ENCODE measurements around the gene MEAF6. TPM values are rescaled to one million over a fixed set of nuclear protein-coding genes. Genes with fewer than 3 reads are reported as not detected.

MEAF6 gene
- total RNA-seq, 1 experiment from 2014 or later, result 51.6 TPM

GRCh38 chr1:37442644-37443043 lies 71.9 kb downstream of the MEAF6 start:
- no peak for TF ChIP-seq CTCF (conservative IDR thresholded peaks at IDR 0.05)
- Histone ChIP-seq H3K23me2 (ENCODE audit: insufficient read length, low read depth, low read length, poor library complexity, severe bottlenecking) (no peaks in the 10 kb centered on the region), H2AK5ac (ENCODE audit: insufficient read length, low read length) (no peak overlapping the region), H3K79me1 (ENCODE audit: insufficient read depth, low read depth, low read length, poor library complexity, severe bottlenecking) (no peaks in the 10 kb centered on the region), H2BK5ac (ENCODE audit: insufficient read length, low read length) (no peak overlapping the region), H4K20me1 (ENCODE audit: control insufficient read depth, insufficient read depth, insufficient read length) (no peaks in the 10 kb centered on the region), H3K4ac (ENCODE audit: low read depth, low read length) (no peak overlapping the region), H3T11ph (ENCODE audit: low read length) (no peak overlapping the region), H2AFZ (ENCODE audit: low read length) (no peak overlapping the region), H3K14ac (ENCODE audit: insufficient read depth, low read length) (no peak overlapping the region), H3K9me3 (ENCODE audit: control insufficient read depth, low read depth, low read length) (no peaks in the 10 kb centered on the region), H3K4me1 (ENCODE audit: insufficient read depth, low read length) (peaks cover 2% of the 10 kb centered on the region; the same call in 1 of the 2 replicates), H3K23ac (ENCODE audit: insufficient read length, low read depth, low read length) (no peak overlapping the region), H3K27ac (ENCODE audit: insufficient read length, low read depth, low read length) (no peak overlapping the region), H2BK12ac (ENCODE audit: insufficient read length, low read depth, low read length) (no peak overlapping the region), H3K4me2 (ENCODE audit: insufficient read depth, insufficient read length, low read length) (no peak overlapping the region), H3K9ac (ENCODE audit: extremely low read depth, insufficient read length, low read length) (no peak overlapping the region), H2BK20ac (ENCODE audit: low read depth, low read length, poor library complexity, severe bottlenecking) (no peak overlapping the region), H3K79me2 (ENCODE audit: insufficient read depth, low read length) (no peaks in the 10 kb centered on the region), H3K56ac (ENCODE audit: insufficient read length, low read depth, low read length) (no peak overlapping the region), H4K5ac (ENCODE audit: insufficient read length, low read depth, low read length) (no peak overlapping the region), H4K91ac (ENCODE audit: insufficient read length, low read depth, low read length) (no peak overlapping the region), H2BK120ac (ENCODE audit: low read depth, low read length, poor library complexity, severe bottlenecking) (no peak overlapping the region), H4K8ac (replicated peaks; ENCODE audit: insufficient read length, low read depth, low read length) (no peak overlapping the region), H2BK15ac (ENCODE audit: low read depth, low read length) (no peak overlapping the region), H3K18ac (ENCODE audit: insufficient read length, low read depth, low read length) (no peak overlapping the region), H3K27me3 (ENCODE audit: insufficient read depth, low read length) (no peaks in the 10 kb centered on the region)
- H3K4me3 Mint-ChIP-seq, result no peak overlapping the region; a peak in 1 of 5 replicates
- peaks cover 14 to 30% of the 10 kb centered on the region in 2 experiments for H3K4me1 Mint-ChIP-seq
- WGBS (ENCODE audit: extremely low coverage, insufficient read length, low lambda C conversion rate), result no CpG with 5 or more reads among the region's 2 CpGs
- H3K36me3 Mint-ChIP-seq (ENCODE audit: insufficient read depth in 1 of 3, low read depth in 3 of 3), result no peaks in the 10 kb centered on the region
- DNase-seq, result no peak
- peaks cover 0 to 7% of the 10 kb centered on the region in 2 experiments; a peak in 2 of 5 replicates for H3K9me3 Mint-ChIP-seq
- no peak overlapping the region; a peak in 1 of 7 replicates for H3K27ac Mint-ChIP-seq
- peaks cover 57% of the 10 kb centered on the region for H3K27me3 Mint-ChIP-seq (ENCODE audit: low read depth)

Small RNA genes lying within 50 kb of the gene (microRNA-seq; reads per million reads assigned to microRNA genes)
- gene MIR5581 (ENCODE audit: borderline microRNAs expressed) (not detected), gene MIR6732 (ENCODE audit: borderline microRNAs expressed) (not detected)

Other genes starting within 250 kb of the MEAF6 start
- 6.7 and 6.8 TPM in 2 replicates for gene ZC3H12A, start 40.2 kb downstream of the MEAF6 start, total RNA-seq (2021)
- gene SNIP1, start 39.5 kb upstream of the MEAF6 start, total RNA-seq (2021), result 15.1 and 17.5 TPM in 2 replicates
- gene DNALI1, start 42.2 kb upstream of the MEAF6 start, total RNA-seq (2021), result 18.0 and 18.9 TPM in 2 replicates
- 101 and 106 TPM in 2 replicates for gene GNL2, start 81.2 kb upstream of the MEAF6 start, total RNA-seq (2021)
- gene RSPO1, start 120.1 kb upstream of the MEAF6 start, total RNA-seq (2021), result 0.33 and 0.35 TPM in 2 replicates
- gene CDCA8, start 177.8 kb upstream of the MEAF6 start, total RNA-seq (2021), result 47.7 and 48.5 TPM in 2 replicates